OCI-LY7 (cell line): ENCODE measurements around the gene SLC35F1. TPM values are rescaled to one million over a fixed set of nuclear protein-coding genes. Genes with fewer than 3 reads are reported as not detected.

Experiments
- BruUV-seq: library from RNA; stranded (reverse); fragments of 400-500 nt; replicated peaks from 2 replicates; lab custom pipeline; 2021; lab: Mats Ljungman, UMichigan
- CTCF ChIA-PET: fragments of 300-600 bp; sonication (Branson Sonifier 250); formaldehyde crosslinking; loops from one replicate; lab custom pipeline; 2022; ENCODE audit warnings: antibody characterized with exemption; ENCODE audit not compliant: unreplicated experiment; lab: Charles Lee
- POLR2A ChIA-PET: fragments of 300-600 bp; sonication (Branson Sonifier 250); formaldehyde crosslinking; loops from one replicate; lab custom pipeline; 2022; ENCODE audit warnings: antibody characterized with exemption; lab: Charles Lee
- DNase-seq: peaks from one replicate; pipeline ENCODE4 v3.0.0-alpha.2; 2015; ENCODE audit warnings: low spot score
- H2AFZ ChIP-seq: fragments of 200-600 bp; sonication (generic), shearing (Covaris generic); 2 replicates; pipeline ENCODE4 v1.6.1; 2014; ENCODE audit warnings: mild to moderate bottlenecking, antibody characterized with exemption, low read length, moderate library complexity
- H3K27ac ChIP-seq: fragments of 200-600 bp; sonication (generic); 2 replicates; pipeline ENCODE4 v1.5.1; 2014; ENCODE audit warnings: mixed run types, low read depth, mild to moderate bottlenecking, moderate library complexity, low read length, inconsistent platforms; ENCODE audit not compliant: poor library complexity, severe bottlenecking
- H3K36me3 ChIP-seq: fragments of 200-600 bp; sonication (generic); 2 replicates; pipeline ENCODE4 v1.6.1; 2014; ENCODE audit warnings: mild to moderate bottlenecking, antibody characterized with exemption, low read length, moderate library complexity, mixed read lengths; ENCODE audit not compliant: insufficient read depth
- H3K4me1 ChIP-seq: fragments of 200-600 bp; sonication (generic); 2 replicates; pipeline ENCODE4 v1.5.1; 2014; ENCODE audit warnings: mild to moderate bottlenecking, low read length; ENCODE audit not compliant: insufficient read depth, poor library complexity, severe bottlenecking
- H3K4me2 ChIP-seq: fragments of 200-600 bp; sonication (generic); 2 replicates; pipeline ENCODE4 v1.6.1; 2014; ENCODE audit warnings: mild to moderate bottlenecking, low read length
- H3K4me3 ChIP-seq: fragments of 200-600 bp; sonication (generic); 2 replicates; pipeline ENCODE4 v1.5.1; 2014; ENCODE audit warnings: mild to moderate bottlenecking, low read depth, low read length; ENCODE audit not compliant: poor library complexity, severe bottlenecking
- H3K79me2 ChIP-seq: fragments of 200-600 bp; sonication (generic); 2 replicates; pipeline ENCODE4 v1.6.1; 2016; ENCODE audit warnings: low read depth, mild to moderate bottlenecking, low read length, moderate library complexity, mixed read lengths; ENCODE audit not compliant: insufficient read depth
- H3K9me2 ChIP-seq: fragments of 200-600 bp; sonication (generic); 2 replicates; pipeline ENCODE4 v1.6.1; 2016; ENCODE audit warnings: mild to moderate bottlenecking, low read length, mixed read lengths; ENCODE audit not compliant: insufficient read depth
- H3K9me3 ChIP-seq: fragments of 200-600 bp; sonication (generic); 2 replicates; pipeline ENCODE4 v1.6.1; 2014; ENCODE audit warnings: mild to moderate bottlenecking, mixed run types, low read length, mixed read lengths
- H4K20me1 ChIP-seq: fragments of 200-600 bp; sonication (generic); 2 replicates; pipeline ENCODE4 v1.6.1; 2014; ENCODE audit warnings: mild to moderate bottlenecking, antibody characterized with exemption, low read length, moderate library complexity, mixed read lengths; ENCODE audit not compliant: insufficient read depth
- EZH2phosphoT487 ChIP-seq: fragments of 200-600 bp; sonication (generic); IDR thresholded peaks from 2 replicates; pipeline ENCODE4 v1.6.1; 2018; ENCODE audit warnings: low read depth, borderline replicate concordance, mild to moderate bottlenecking, mixed run types, antibody characterized with exemption, low read length, moderate library complexity, mixed read lengths
- intact Hi-C: fragments of 100-400 bp; cut with micrococcal nuclease; formaldehyde crosslinking; loops from one replicate; pipeline ENCODE4 v1.10.0; 2022; ENCODE audit not compliant: unreplicated experiment
- total RNA-seq, 2 experiments: library from RNA; depleted of rRNA in 1 of 2; stranded (reverse); fragments of >200 nt in 1 of 2; shearing (Covaris generic) in 1 of 2; gene quantifications; 2 replicates each; pipeline ENCODE4 v1.2.3, GENCODE V29; 2014 to 2022
- TF ChIP-seq, protein P1 (sequence below): fragments of 200-600 bp; sonication (generic); conservative IDR thresholded peaks from 2 replicates; pipeline ENCODE4 v1.5.1; 2014; ENCODE audit warnings: mild to moderate bottlenecking, antibody characterized with exemption, low read length, moderate library complexity, mixed read lengths

SLC35F1 gene
- total RNA-seq, 2 experiments from 2014 or later, result 0.03 TPM; not detected in 1

DNA sequence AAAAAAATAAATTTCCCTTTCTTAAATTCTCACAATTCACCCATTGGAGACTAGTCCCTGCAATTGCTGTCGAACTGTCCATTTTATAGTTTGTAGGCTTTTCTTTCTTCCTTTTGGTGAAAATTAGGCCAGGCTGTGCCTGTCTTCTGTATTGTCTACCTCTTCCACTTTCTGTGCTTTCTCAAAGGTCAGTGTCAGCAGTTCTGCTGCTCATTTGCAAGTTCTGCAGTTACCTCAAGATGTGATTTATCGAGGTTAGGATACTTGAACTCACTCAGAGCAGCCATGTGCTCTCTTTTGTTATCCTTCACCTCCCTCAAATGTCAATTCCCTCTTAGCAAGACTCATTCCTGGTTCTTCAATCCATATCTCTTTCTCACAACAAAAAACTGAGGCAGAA lies 179.1 kb downstream of the SLC35F1 start:
- Histone ChIP-seq H3K4me3 (no peak overlapping the region), H2AFZ (no peak overlapping the region), H3K36me3 (no peaks in the 10 kb centered on the region), H3K27ac (no peak overlapping the region), H3K9me2 (no peaks in the 10 kb centered on the region), H3K4me1 (no peaks in the 10 kb centered on the region), H3K79me2 (no peaks in the 10 kb centered on the region), H3K4me2 (no peak overlapping the region), H3K9me3 (no peaks in the 10 kb centered on the region), H4K20me1 (no peaks in the 10 kb centered on the region)
- TF ChIP-seq, protein P1, sequence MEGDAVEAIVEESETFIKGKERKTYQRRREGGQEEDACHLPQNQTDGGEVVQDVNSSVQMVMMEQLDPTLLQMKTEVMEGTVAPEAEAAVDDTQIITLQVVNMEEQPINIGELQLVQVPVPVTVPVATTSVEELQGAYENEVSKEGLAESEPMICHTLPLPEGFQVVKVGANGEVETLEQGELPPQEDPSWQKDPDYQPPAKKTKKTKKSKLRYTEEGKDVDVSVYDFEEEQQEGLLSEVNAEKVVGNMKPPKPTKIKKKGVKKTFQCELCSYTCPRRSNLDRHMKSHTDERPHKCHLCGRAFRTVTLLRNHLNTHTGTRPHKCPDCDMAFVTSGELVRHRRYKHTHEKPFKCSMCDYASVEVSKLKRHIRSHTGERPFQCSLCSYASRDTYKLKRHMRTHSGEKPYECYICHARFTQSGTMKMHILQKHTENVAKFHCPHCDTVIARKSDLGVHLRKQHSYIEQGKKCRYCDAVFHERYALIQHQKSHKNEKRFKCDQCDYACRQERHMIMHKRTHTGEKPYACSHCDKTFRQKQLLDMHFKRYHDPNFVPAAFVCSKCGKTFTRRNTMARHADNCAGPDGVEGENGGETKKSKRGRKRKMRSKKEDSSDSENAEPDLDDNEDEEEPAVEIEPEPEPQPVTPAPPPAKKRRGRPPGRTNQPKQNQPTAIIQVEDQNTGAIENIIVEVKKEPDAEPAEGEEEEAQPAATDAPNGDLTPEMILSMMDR, result no peak
- TF ChIP-seq EZH2phosphoT487, result no peak
- intact Hi-C loops, result no loop called here
- BruUV-seq, result no TSS peak
- ChIA-PET POLR2A (no interaction called here), CTCF (no interaction called here)
- DNase-seq, result no peak

DNA sequence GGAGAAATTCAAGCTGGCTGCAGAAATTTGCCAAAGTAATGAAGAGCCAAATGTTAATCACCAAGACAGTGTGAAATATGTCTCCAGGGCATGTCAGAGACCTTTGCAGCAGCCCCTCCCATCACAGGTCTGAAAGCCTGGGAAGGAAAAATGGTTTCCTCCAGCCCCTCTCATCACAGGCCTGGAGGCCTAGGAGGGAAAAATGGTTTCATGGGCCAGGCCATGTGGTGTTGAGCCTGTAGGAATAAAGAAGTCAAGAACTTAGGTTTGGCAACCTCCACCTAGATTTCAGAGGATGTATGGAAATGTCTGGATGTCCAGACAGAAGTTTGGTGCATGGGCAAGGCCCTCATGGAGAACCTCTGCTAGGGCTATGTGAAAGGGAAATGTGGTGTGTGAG lies 185.0 kb downstream of the SLC35F1 start:
- Histone ChIP-seq H3K9me3 (no peaks in the 10 kb centered on the region), H3K4me3 (no peak overlapping the region), H3K4me2 (no peak overlapping the region), H3K9me2 (no peaks in the 10 kb centered on the region), H3K36me3 (no peaks in the 10 kb centered on the region), H3K27ac (no peak overlapping the region), H3K4me1 (no peaks in the 10 kb centered on the region), H4K20me1 (no peaks in the 10 kb centered on the region), H3K79me2 (no peaks in the 10 kb centered on the region), H2AFZ (no peak overlapping the region)
- POLR2A ChIA-PET, result no interaction called here
- no peak for TF ChIP-seq EZH2phosphoT487
- TF ChIP-seq, protein P1, result no peak
- CTCF ChIA-PET, result no interaction called here
- DNase-seq, result no peak
- BruUV-seq, result no TSS peak
- intact Hi-C loops, result no loop called here

DNA sequence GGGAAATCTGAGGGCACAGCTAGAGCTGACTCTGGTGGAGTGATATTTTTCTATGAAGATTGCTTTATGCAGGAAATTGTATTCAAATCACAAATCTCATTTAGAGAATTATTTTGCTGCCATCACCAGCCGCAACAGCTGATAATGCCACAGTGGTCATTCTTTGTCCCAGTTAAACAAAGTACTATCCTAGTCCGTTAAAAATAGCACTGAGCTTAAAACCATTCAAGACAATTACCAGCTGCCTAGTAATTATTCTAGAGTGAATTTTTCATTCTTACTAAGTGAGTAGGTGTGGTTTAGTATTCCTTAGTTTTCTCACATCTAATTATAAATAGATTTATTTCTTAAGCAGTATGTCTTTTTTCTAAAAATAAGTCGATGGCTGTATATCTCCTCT lies 190.5 kb downstream of the SLC35F1 start:
- intact Hi-C loops, result no loop called here
- no peaks in the 10 kb centered on the region for H3K79me2 ChIP-seq
- no TSS peak for BruUV-seq
- ChIA-PET POLR2A (no interaction called here), CTCF (no interaction called here)
- H4K20me1 ChIP-seq, result no peaks in the 10 kb centered on the region
- no peak for DNase-seq
- H3K36me3 ChIP-seq, result no peaks in the 10 kb centered on the region
- no peaks in the 10 kb centered on the region for H3K4me1 ChIP-seq
- H3K27ac ChIP-seq, result no peak overlapping the region
- no peak overlapping the region for H2AFZ ChIP-seq
- no peak for TF ChIP-seq EZH2phosphoT487
- TF ChIP-seq, protein P1, result no peak
- H3K4me3 ChIP-seq, result no peak overlapping the region
- H3K4me2 ChIP-seq, result no peak overlapping the region
- no peaks in the 10 kb centered on the region for H3K9me2 ChIP-seq
- no peaks in the 10 kb centered on the region for H3K9me3 ChIP-seq
